Left lung (tissue), 10 donors: ENCODE results near the gene TMEM245. TPM values are rescaled to one million over a fixed set of nuclear protein-coding genes. Genes with fewer than 3 reads are reported as not detected.

Experiments
- ATAC-seq: fragments of 200-7000 bp; cut with Tn5 transposase; one replicate; pipeline ENCODE4 v1.9.1; 2020; ENCODE audit warnings: moderate library complexity
- DNase-seq, 4 donors: peaks; one replicate each; pipeline ENCODE4 v3.0.0-alpha.2; 2013 to 2020
- H3K27ac ChIP-seq, 2 donors: fragments of 200-600 bp; sonication (generic) in 1 of 2; one replicate each; pipeline versions ENCODE4 v1.5.0 to v1.8.0; 2020 to 2021
- H3K27me3 ChIP-seq, 2 donors: fragments of 200-600 bp; sonication (generic) in 1 of 2; one replicate each; pipeline versions ENCODE4 v1.5.0 to v1.8.0; 2020 to 2021
- H3K36me3 ChIP-seq, 2 donors: fragments of 200-600 bp; sonication (generic) in 1 of 2; one replicate each; pipeline versions ENCODE4 v1.5.0 to v1.8.0; 2020 to 2021
- H3K4me1 ChIP-seq, 2 donors: fragments of 200-600 bp; one replicate each; pipeline ENCODE4 v1.8.0; 2021
- H3K4me3 ChIP-seq, 2 donors: fragments of 200-600 bp; sonication (generic) in 1 of 2; one replicate each; pipeline versions ENCODE4 v1.5.0 to v1.8.0; 2020 to 2021; ENCODE audit warnings: mild to moderate bottlenecking in 1 of 2
- H3K9me3 ChIP-seq, 2 donors: fragments of 200-600 bp; sonication (generic) in 1 of 2; one replicate each; pipeline versions ENCODE4 v1.5.0 to v1.8.0; 2020 to 2021
- CTCF ChIP-seq, 2 donors: fragments of 200-600 bp; sonication (generic) in 1 of 2; IDR thresholded peaks; one replicate each; pipeline versions ENCODE4 v1.5.0 to v1.8.0; 2021; ENCODE audit warnings: antibody characterized with exemption in 2 of 2
- intact Hi-C, 2 donors: fragments of 100-400 bp; cut with DNase I; formaldehyde crosslinking; loops; one replicate each; pipeline versions ENCODE4 v1.11.2 to v1.14.2; 2022
- polyA plus RNA-seq, 6 donors: library from polyadenylated mRNA; unstranded; fragments of 120-200 nt; gene quantifications; one replicate each; pipeline ENCODE4 v1.2.1, GENCODE V29; 2013; ENCODE audit not compliant: insufficient read length in 6 of 6
- total RNA-seq, 2 donors: library from RNA; stranded (reverse); fragmentation: NEBNext Ultra II Directional; extraction: Animal tissue kit (Norgen Biotek cat#: 25700); gene quantifications; one replicate each; pipeline ENCODE4 v1.2.1, GENCODE V29; 2021
- donor health status: DM: no; HTN: yes; CAD: no.
- donor health status: DM: no; HTN: no; CAD: no.

Gene TMEM245
- total and polyA plus RNA-seq, 8 donors: 61.0 to 89.2 (median 81.7) TPM

GRCh38 chr9:109048822-109049221 lies 70.9 kb downstream of the TMEM245 start:
- ATAC-seq: no peak
- TF ChIP-seq CTCF (IDR thresholded peaks at IDR 0.05): no peak
- Histone ChIP-seq H3K4me1 (no peaks in the 10 kb centered on the region), H3K27me3 (no peaks in the 10 kb centered on the region), H3K9me3 (no peaks in the 10 kb centered on the region), H3K27ac (no peak overlapping the region), H3K4me3 (no peak overlapping the region), H3K36me3 (peaks cover 7 to 84% of the 10 kb centered on the region in 2 donors)
- no peak for DNase-seq
- intact Hi-C loops: no loop called here

- no peak for TF ChIP-seq CTCF (IDR thresholded peaks at IDR 0.05)
- no peak for ATAC-seq
- Histone ChIP-seq H3K4me3 (no peak overlapping the region), H3K4me1 (no peaks in the 10 kb centered on the region), H3K27me3 (no peaks in the 10 kb centered on the region), H3K36me3 (peaks cover 7 to 79% of the 10 kb centered on the region in 2 donors), H3K27ac (no peak overlapping the region), H3K9me3 (no peaks in the 10 kb centered on the region)
- no peak for DNase-seq
- intact Hi-C loops: no loop called here
Measured at GRCh38 chr9:109047259-109047658, 72.5 kb downstream of the TMEM245 start.

- no peak for TF ChIP-seq CTCF (IDR thresholded peaks at IDR 0.05)
- Histone ChIP-seq H3K4me1 (no peaks in the 10 kb centered on the region), H3K27ac (no peak overlapping the region), H3K4me3 (no peak overlapping the region), H3K27me3 (no peaks in the 10 kb centered on the region), H3K9me3 (no peaks in the 10 kb centered on the region), H3K36me3 (peaks cover 7 to 81% of the 10 kb centered on the region in 2 donors)
- intact Hi-C loops: no loop called here
- ATAC-seq: no peak
- DNase-seq: no peak
Measured at GRCh38 chr9:109046346-109046745, 73.4 kb downstream of the TMEM245 start.

GRCh38 chr9:109043578-109043977 lies 76.2 kb downstream of the TMEM245 start:
- no peaks in the 10 kb centered on the region for H3K9me3 ChIP-seq
- ATAC-seq: no peak
- no peak for TF ChIP-seq CTCF (IDR thresholded peaks at IDR 0.05)
- H3K4me1 ChIP-seq: no peaks in the 10 kb centered on the region
- peaks cover 0 to 59% of the 10 kb centered on the region in 2 donors for H3K36me3 ChIP-seq
- DNase-seq: no peak
- no peak overlapping the region for H3K27ac ChIP-seq
- H3K4me3 ChIP-seq: no peak overlapping the region
- intact Hi-C loops: no loop called here
- H3K27me3 ChIP-seq: no peaks in the 10 kb centered on the region

- H3K27ac ChIP-seq: no peak overlapping the region
- no peaks in the 10 kb centered on the region for H3K9me3 ChIP-seq
- intact Hi-C loops: no loop called here
- peaks cover 9 to 16% of the 10 kb centered on the region in 2 donors for H3K4me1 ChIP-seq
- peaks cover 0 to 47% of the 10 kb centered on the region in 2 donors for H3K36me3 ChIP-seq
- no peak for TF ChIP-seq CTCF (IDR thresholded peaks at IDR 0.05)
- no peaks in the 10 kb centered on the region for H3K27me3 ChIP-seq
- no peak for DNase-seq
- no peak for ATAC-seq
- no peak overlapping the region for H3K4me3 ChIP-seq
Measured at GRCh38 chr9:109040571-109040970, 79.2 kb downstream of the TMEM245 start.
